Germinal center (tissue), 1 donor: ENCODE measurements around the gene SNRPD2.
"Not testable (repeated sequence)": the region's sequence is repeated elsewhere in the genome, so short reads cannot be mapped to it uniquely, and the experiment has no call there.

Source experiments
- DNase-seq: peaks from one replicate; pipeline ENCODE4 v3.0.0; 2012; ENCODE audit warnings: mixed read lengths, low spot score

SNRPD2 gene

GRCh38 chr19:45691516-45692186, at the start of gene SNRPD2:
Gene SNRPD2 (minus strand): TSS chr19:45691953. CDS start chr19:45691888, 65 bp downstream.
- DNase-seq: peak; percentile 92

- no peak for DNase-seq
Observed at GRCh38 chr19:45739498-45740439, 48.0 kb upstream of the SNRPD2 start.

- no peak for DNase-seq
Observed at GRCh38 chr19:45733160-45733810, 41.5 kb upstream of the SNRPD2 start, which contains the start of gene MEIOSIN. Gene MEIOSIN (plus strand): TSS chr19:45733439. CDS start chr19:45735377, 1,938 bp downstream.

- peak; percentile 96 for DNase-seq
Observed at GRCh38 chr19:45730368-45731288, 38.9 kb upstream of the SNRPD2 start, which contains the start of gene FBXO46. Gene FBXO46 (minus strand): TSS chr19:45730896. CDS start chr19:45713495, 17,401 bp downstream.

GRCh38 chr19:45729800-45730290, 38.1 kb upstream of the SNRPD2 start:
- DNase-seq: no peak

GRCh38 chr19:45728683-45729082, 36.9 kb upstream of the SNRPD2 start:
- DNase-seq: not testable (repeated sequence)

GRCh38 chr19:45720065-45720464, 28.3 kb upstream of the SNRPD2 start:
- not testable (repeated sequence) for DNase-seq

GRCh38 chr19:45717983-45718650, 26.4 kb upstream of the SNRPD2 start:
- DNase-seq: peak; percentile 35

- DNase-seq: peak; percentile 98
Observed at GRCh38 chr19:45717131-45717982, 25.6 kb upstream of the SNRPD2 start.

GRCh38 chr19:45716359-45717130, 24.8 kb upstream of the SNRPD2 start:
- DNase-seq: no peak

- no peak for DNase-seq
Observed at GRCh38 chr19:45715139-45715538, 23.4 kb upstream of the SNRPD2 start.

GRCh38 chr19:45713141-45713540, 21.4 kb upstream of the SNRPD2 start:
- no peak for DNase-seq

- no peak for DNase-seq
Observed at GRCh38 chr19:45712699-45713067, 20.9 kb upstream of the SNRPD2 start.

GRCh38 chr19:45711851-45712698, 20.3 kb upstream of the SNRPD2 start:
- no peak for DNase-seq

GRCh38 chr19:45710356-45711130, 18.8 kb upstream of the SNRPD2 start:
- DNase-seq: no peak

- DNase-seq: no peak
Observed at GRCh38 chr19:45705710-45706415, 14.1 kb upstream of the SNRPD2 start.
